Ishikawa (cell line): ENCODE data around the gene PFKFB1.

Experiments
- CEBPB ChIP-seq: IDR thresholded peaks from 2 replicates; pipeline ENCODE4 v1.6.1; 2012
- CREB1 ChIP-seq: IDR thresholded peaks from 2 replicates; pipeline ENCODE4 v1.6.1; 2012; ENCODE audit warnings: low read depth
- EGR1 ChIP-seq: IDR thresholded peaks from 2 replicates; pipeline ENCODE4 v1.6.1; 2012
- EP300 ChIP-seq: IDR thresholded peaks from 2 replicates; pipeline ENCODE4 v1.6.1; 2012; ENCODE audit warnings: borderline replicate concordance
- FOXM1 ChIP-seq: IDR thresholded peaks from 2 replicates; pipeline ENCODE4 v1.6.1; 2012; ENCODE audit warnings: low read depth, borderline replicate concordance
- MAX ChIP-seq: IDR thresholded peaks from 2 replicates; pipeline ENCODE4 v1.6.1; 2012
- NFIC ChIP-seq: IDR thresholded peaks from 2 replicates; pipeline ENCODE4 v1.6.1; 2012
- RAD21 ChIP-seq: IDR thresholded peaks from 2 replicates; pipeline ENCODE4 v1.6.1; 2012; ENCODE audit warnings: low read depth
- REST ChIP-seq: IDR thresholded peaks from 2 replicates; pipeline ENCODE4 v1.6.1; 2012; ENCODE audit warnings: low read depth, mild to moderate bottlenecking
- TAF1 ChIP-seq: IDR thresholded peaks from 2 replicates; pipeline ENCODE4 v1.6.1; 2012; ENCODE audit warnings: low read depth, mild to moderate bottlenecking
- TCF12 ChIP-seq: IDR thresholded peaks from 2 replicates; pipeline ENCODE4 v1.6.1; 2012; ENCODE audit warnings: low read depth
- TEAD4 ChIP-seq: IDR thresholded peaks from 2 replicates; pipeline ENCODE4 v1.6.1; 2012
- USF1 ChIP-seq: IDR thresholded peaks from 2 replicates; pipeline ENCODE4 v1.6.1; 2012
- YY1 ChIP-seq: IDR thresholded peaks from 2 replicates; pipeline ENCODE4 v1.6.1; 2012; ENCODE audit warnings: low read depth
- ZBTB7A ChIP-seq: IDR thresholded peaks from 2 replicates; pipeline ENCODE4 v1.6.1; 2012; ENCODE audit warnings: low read depth

PFKFB1 gene

GRCh38 chrX:54937416-54937815, 56.6 kb downstream of the PFKFB1 start:
- TF ChIP-seq YY1 (no peak), RAD21 (no peak), TCF12 (no peak), FOXM1 (no peak), CREB1 (no peak), REST (no peak), CEBPB (no peak), USF1 (no peak), NFIC (no peak), TEAD4 (no peak), EP300 (no peak), TAF1 (no peak), ZBTB7A (no peak), MAX (no peak), EGR1 (no peak)

DNA sequence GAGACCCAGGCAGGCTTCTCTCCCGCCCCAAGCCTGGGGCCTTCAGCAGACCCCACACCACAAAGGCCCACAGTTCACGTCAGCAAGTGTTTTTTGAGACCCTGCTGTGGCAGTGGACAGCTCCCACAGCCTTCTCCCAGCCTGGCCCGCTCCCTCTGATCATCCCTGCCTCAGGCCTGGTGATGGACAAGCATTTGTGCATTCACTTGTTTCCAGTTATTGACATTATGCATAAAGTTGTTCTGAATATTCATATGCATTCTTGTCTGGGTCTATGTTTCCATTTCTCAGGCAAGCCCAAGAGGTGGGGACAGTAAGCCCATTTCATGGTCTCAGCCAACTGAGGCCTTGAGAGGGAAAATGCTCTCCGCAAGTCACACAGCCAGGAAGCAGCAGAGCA, 58.7 kb downstream of the PFKFB1 start:
- TF ChIP-seq ZBTB7A: no peak
- TF ChIP-seq CEBPB: no peak
- TF ChIP-seq EGR1: no peak
- TF ChIP-seq CREB1: no peak
- no peak for TF ChIP-seq EP300
- TF ChIP-seq MAX: no peak
- TF ChIP-seq FOXM1: no peak
- no peak for TF ChIP-seq TEAD4
- no peak for TF ChIP-seq TCF12
- TF ChIP-seq NFIC: no peak
- TF ChIP-seq TAF1: no peak
- no peak for TF ChIP-seq RAD21
- no peak for TF ChIP-seq USF1
- no peak for TF ChIP-seq REST
- no peak for TF ChIP-seq YY1

- TF ChIP-seq TCF12: no peak
- TF ChIP-seq CEBPB: no peak
Measured at GRCh38 chrX:54934890-54935289, 59.1 kb downstream of the PFKFB1 start.

DNA sequence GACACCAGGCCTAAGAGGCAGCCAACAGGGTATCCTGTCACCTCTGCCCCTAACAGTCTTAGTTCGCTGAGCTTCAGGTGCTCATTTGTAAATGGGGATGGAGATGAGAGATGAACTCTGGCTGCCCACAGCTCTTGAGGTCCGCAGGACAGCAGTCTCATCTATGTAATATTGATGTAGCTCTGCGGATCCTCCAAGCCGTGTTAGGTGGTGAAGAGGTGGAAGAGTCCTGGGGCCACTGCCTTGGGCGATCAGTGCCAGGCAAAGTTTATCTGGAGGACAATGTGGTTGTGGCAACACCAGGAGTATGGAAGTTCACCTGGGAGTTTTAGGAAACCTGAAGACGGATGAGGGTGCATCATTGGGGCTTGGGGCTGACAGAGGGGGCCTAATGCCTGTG, 59.9 kb downstream of the PFKFB1 start:
- TF ChIP-seq TEAD4 (no peak), CEBPB (no peak), TCF12 (no peak), EGR1 (no peak), FOXM1 (no peak), TAF1 (no peak), USF1 (no peak)

DNA sequence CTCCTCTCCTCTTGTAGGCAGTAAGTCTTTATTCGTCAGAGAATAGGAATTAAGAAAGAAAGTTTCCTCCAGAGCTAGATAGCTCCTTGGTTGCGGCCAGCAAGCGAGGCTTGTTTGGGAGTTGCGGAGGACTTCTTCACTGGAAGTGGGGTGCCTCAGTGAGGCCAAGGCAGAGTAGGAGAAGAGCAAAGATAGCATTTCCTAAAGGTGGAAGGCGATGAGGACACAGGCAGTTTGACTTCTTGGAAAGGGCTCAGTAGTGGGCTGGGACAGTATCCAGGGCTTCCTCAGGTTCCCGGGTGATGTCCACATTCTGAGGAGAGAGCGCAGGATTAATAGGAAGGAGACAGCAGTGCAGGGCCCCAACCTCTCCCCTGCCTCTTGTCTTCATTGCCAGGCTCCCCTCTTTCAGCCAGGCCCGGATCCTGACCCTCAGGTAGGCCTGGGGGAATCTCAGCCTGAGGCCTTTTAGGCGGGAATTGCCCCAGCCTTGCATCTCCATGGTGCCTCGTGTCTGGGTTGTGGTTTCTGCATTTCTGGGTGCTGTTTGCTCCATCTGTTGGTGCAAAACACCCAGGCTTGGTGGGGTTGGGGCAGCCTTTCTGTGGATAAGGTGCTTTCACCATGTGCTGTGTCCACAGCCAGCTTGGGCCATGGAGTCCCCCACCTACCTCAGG, 60.7 kb downstream of the PFKFB1 start:
- TF ChIP-seq FOXM1 (no peak), EGR1 (no peak), REST (no peak), CREB1 (no peak), ZBTB7A (no peak), TCF12 (no peak), CEBPB (no peak), TEAD4 (no peak), NFIC (no peak), RAD21 (no peak), EP300 (no peak), TAF1 (no peak)
